Uterus (tissue), 4 donors: ENCODE measurements around the gene LGR6. TPM values are rescaled to one million over a fixed set of nuclear protein-coding genes. Genes with fewer than 3 reads are reported as not detected.

Source experiments
- DNase-seq, 2 donors: peaks; one replicate each; pipeline ENCODE4 v3.0.0-alpha.2; 2019 to 2020
- H3K27ac ChIP-seq, 2 donors: fragments of 200-600 bp; sonication (generic); 1 replicate in 1 of 2; 2 replicates in 1 of 2; pipeline ENCODE4 v1.5.1; 2016 to 2018
- H3K27me3 ChIP-seq, 2 donors: fragments of 200-600 bp; sonication (generic); one replicate each; pipeline ENCODE4 v1.5.1; 2018 to 2019; ENCODE audit warnings: control low read depth in 1 of 2
- H3K36me3 ChIP-seq, 2 donors: fragments of 200-600 bp; sonication (generic); one replicate each; pipeline ENCODE4 v1.5.1; 2019; ENCODE audit warnings: control low read depth in 1 of 2
- H3K4me1 ChIP-seq, 2 donors: fragments of 200-600 bp; sonication (generic); one replicate each; pipeline ENCODE4 v1.5.1; 2018 to 2019; ENCODE audit warnings: control low read depth in 1 of 2
- H3K4me3 ChIP-seq, 2 donors: fragments of 200-600 bp; sonication (generic); 1 replicate in 1 of 2; 2 replicates in 1 of 2; pipeline ENCODE4 v1.5.1; 2018 to 2019; ENCODE audit warnings: mild to moderate bottlenecking in 1 of 2
- H3K9me3 ChIP-seq, 2 donors: fragments of 200-600 bp; sonication (generic); one replicate each; pipeline ENCODE4 v1.5.1; 2019; ENCODE audit warnings: control low read depth in 1 of 2
- POLR2A ChIP-seq, 2 donors: fragments of 450-650 bp; IDR thresholded peaks; one replicate each; pipeline ENCODE4 v1.6.1; 2016; ENCODE audit warnings: antibody characterized with exemption in 2 of 2, mild to moderate bottlenecking in 1 of 2, moderate library complexity in 1 of 2
- intact Hi-C: fragments of 100-400 bp; cut with DNase I; formaldehyde crosslinking; loops from one replicate; pipeline ENCODE4 v1.15.1; 2023; ENCODE audit warnings: low total_unique reads
- total RNA-seq, 4 donors: library from RNA; depleted of rRNA in 3 of 4; stranded (reverse); fragments of >200 nt in 3 of 4; gene quantifications; one replicate each; pipeline versions ENCODE4 v1.1.0 to v1.2.4, GENCODE V29; 2014 to 2023
- TF ChIP-seq, protein P1 (sequence below), 4 experiments: fragments of 200-600 bp in 2 of 4; fragments of 450-650 bp in 2 of 4; sonication (generic) in 2 of 4; IDR thresholded peaks; one replicate each; pipeline ENCODE4 v1.5.1; 2016 to 2019; ENCODE audit warnings: antibody characterized with exemption in 4 of 4, mild to moderate bottlenecking in 2 of 4, moderate library complexity in 1 of 4
- donor health status: DM: yes; HTN: yes; CAD: no.

LGR6 gene
- total RNA-seq, 4 donors from 2014 or later = 3.5 to 7.2 (median 4.0) TPM; not detected in 1

DNA sequence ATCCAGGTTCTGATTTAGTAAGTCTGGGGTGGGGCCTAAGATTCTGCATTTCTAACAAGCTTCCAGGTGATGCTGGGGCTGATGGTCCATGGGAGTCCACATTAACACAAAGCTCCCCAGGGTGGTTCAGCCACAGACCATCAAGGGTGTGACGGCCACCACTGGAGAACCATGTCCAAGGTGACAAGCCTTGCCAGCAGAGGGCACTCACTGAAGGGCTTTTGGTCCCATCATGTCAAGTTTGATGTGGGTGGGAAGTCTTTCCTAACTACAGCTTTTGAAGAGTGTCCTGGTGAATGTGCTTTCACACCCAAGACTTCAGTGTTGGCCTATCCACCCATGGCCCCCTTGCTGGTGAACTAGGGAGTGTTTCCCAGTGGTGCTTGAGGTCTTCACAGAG lies 81.0 kb downstream of the LGR6 start:
- H3K4me3 ChIP-seq = no peak overlapping the region
- no peaks in the 10 kb centered on the region for H3K4me1 ChIP-seq
- H3K9me3 ChIP-seq = no peaks in the 10 kb centered on the region
- H3K36me3 ChIP-seq = no peaks in the 10 kb centered on the region
- TF ChIP-seq POLR2A (IDR thresholded peaks at IDR 0.05) = no peak
- TF ChIP-seq, protein P1, sequence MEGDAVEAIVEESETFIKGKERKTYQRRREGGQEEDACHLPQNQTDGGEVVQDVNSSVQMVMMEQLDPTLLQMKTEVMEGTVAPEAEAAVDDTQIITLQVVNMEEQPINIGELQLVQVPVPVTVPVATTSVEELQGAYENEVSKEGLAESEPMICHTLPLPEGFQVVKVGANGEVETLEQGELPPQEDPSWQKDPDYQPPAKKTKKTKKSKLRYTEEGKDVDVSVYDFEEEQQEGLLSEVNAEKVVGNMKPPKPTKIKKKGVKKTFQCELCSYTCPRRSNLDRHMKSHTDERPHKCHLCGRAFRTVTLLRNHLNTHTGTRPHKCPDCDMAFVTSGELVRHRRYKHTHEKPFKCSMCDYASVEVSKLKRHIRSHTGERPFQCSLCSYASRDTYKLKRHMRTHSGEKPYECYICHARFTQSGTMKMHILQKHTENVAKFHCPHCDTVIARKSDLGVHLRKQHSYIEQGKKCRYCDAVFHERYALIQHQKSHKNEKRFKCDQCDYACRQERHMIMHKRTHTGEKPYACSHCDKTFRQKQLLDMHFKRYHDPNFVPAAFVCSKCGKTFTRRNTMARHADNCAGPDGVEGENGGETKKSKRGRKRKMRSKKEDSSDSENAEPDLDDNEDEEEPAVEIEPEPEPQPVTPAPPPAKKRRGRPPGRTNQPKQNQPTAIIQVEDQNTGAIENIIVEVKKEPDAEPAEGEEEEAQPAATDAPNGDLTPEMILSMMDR (IDR thresholded peaks at IDR 0.05) = peak in 1 of 4 experiments; percentile 8
- H3K27ac ChIP-seq = no peak overlapping the region
- peak in 1 of 2 donors; percentile 9 for DNase-seq
- no peaks in the 10 kb centered on the region for H3K27me3 ChIP-seq
- intact Hi-C loops = no loop called here

DNA sequence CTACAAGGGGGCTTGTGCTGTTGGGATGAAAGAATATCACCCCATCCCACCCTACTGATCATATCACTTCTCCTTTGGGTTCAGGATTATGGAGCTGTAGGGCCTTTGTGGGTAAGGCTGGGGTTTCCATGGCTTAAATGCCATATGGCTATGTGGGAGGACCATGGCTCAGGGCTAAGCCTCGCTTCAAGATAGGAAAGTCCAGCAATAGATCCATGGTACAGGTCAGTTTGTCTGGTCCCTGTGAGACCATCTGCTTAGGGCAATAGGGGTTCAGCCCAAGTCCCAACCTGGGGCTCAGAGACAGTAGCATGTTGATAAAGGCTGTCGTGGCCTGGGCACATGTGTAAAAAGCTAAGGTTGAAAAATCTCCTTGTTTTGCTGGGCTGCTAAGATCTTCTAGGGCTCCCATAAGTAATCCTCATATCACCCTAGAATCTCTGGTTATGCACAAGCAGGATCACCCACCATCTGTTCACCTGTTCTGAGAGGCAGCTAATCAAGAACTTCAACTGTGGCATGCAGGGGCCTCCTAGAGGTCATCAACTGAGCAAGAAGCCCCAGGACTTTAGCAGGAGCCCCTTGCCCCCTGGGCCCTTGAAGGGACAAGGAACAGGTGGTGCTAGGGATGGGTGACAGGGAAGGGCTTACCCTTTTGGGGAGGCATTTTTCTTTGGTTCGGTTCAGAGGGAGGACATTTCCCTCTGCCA lies 81.6 kb downstream of the LGR6 start:
- Histone ChIP-seq H3K9me3 (no peaks in the 10 kb centered on the region), H3K4me3 (no peak overlapping the region), H3K27ac (no peak overlapping the region), H3K27me3 (no peaks in the 10 kb centered on the region), H3K4me1 (no peaks in the 10 kb centered on the region), H3K36me3 (no peaks in the 10 kb centered on the region)
- intact Hi-C loops = no loop called here
- DNase-seq = no peak
- TF ChIP-seq POLR2A (IDR thresholded peaks at IDR 0.05) = no peak
- TF ChIP-seq, protein P1 (IDR thresholded peaks at IDR 0.05) = no peak

DNA sequence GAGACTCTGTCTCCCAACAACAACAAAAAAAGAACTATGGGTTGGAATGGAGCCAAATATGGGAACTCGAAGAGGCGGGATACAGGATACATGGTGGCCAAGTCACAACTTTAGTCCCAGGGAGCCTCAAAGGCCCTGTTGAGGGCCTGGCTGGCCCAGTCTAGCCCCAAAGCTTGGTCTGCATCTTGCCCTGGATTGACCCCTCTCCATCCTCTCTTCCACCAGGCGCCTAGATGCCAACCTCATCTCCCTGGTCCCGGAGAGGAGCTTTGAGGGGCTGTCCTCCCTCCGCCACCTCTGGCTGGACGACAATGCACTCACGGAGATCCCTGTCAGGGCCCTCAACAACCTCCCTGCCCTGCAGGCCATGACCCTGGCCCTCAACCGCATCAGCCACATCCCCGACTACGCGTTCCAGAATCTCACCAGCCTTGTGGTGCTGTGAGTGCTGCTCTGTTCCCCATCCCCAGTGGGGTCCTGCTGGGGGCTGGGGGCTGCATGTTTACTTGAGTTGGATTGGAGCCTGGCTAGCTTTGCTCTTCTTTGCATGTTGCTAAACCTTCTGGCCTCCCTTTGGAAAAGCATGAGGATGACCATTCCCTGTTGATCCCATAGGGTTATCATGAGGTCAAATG lies 82.6 kb downstream of the LGR6 start:
- peak in 1 of 2 donors; percentile 7 for DNase-seq
- H3K4me1 ChIP-seq = no peaks in the 10 kb centered on the region
- no peak overlapping the region for H3K4me3 ChIP-seq
- H3K27ac ChIP-seq = no peak overlapping the region
- TF ChIP-seq, protein P1 (IDR thresholded peaks at IDR 0.05) = no peak
- no peak for TF ChIP-seq POLR2A (IDR thresholded peaks at IDR 0.05)
- intact Hi-C loops = no loop called here
- no peaks in the 10 kb centered on the region for H3K27me3 ChIP-seq
- H3K9me3 ChIP-seq = no peaks in the 10 kb centered on the region
- H3K36me3 ChIP-seq = no peaks in the 10 kb centered on the region

DNA sequence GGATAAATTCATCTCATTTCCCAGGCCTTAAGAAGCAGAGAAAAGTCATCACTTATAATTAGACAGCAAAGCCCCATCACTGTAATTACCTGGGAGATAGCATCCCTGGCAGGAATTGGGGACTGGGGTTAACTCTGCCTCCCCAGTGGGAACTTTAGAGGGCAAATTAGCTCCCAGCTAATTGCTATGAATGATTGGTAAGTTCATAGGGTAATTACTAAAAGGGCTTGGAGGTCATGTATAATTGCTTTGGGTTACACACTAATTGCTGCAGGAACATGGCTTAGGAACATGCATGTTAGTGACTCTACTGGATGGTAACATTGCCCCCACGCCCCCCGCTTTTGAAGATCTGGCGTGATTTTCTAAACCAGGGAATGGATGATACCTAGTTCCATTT lies 83.3 kb downstream of the LGR6 start:
- H3K27me3 ChIP-seq = no peaks in the 10 kb centered on the region
- TF ChIP-seq, protein P1 (IDR thresholded peaks at IDR 0.05) = no peak
- no peak for TF ChIP-seq POLR2A (IDR thresholded peaks at IDR 0.05)
- no peaks in the 10 kb centered on the region for H3K4me1 ChIP-seq
- intact Hi-C loops = no loop called here
- no peak overlapping the region for H3K27ac ChIP-seq
- H3K4me3 ChIP-seq = no peak overlapping the region
- H3K36me3 ChIP-seq = no peaks in the 10 kb centered on the region
- H3K9me3 ChIP-seq = no peaks in the 10 kb centered on the region
- no peak for DNase-seq

DNA sequence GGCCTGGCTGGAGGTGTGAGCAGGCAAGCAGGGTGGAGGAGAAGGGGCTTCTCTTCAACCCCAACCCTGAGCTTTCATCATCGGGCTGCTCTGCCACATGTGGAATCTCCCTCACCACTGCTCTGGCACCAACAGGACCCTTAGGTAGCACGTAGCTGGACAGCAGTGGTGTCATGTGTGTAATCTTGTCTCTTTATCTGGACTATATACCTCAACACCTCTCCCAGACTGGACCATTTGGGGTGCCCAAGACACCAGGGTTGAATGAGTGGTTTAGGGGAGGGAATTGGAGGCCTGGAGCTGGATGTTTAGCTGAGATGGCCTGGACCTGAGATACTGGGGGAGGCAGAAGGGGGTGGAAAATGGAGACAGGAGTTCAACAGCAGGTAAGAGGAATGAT lies 85.2 kb downstream of the LGR6 start:
- H3K9me3 ChIP-seq = no peaks in the 10 kb centered on the region
- no peaks in the 10 kb centered on the region for H3K27me3 ChIP-seq
- intact Hi-C loops = no loop called here
- H3K4me1 ChIP-seq = no peaks in the 10 kb centered on the region
- H3K36me3 ChIP-seq = no peaks in the 10 kb centered on the region
- no peak overlapping the region for H3K27ac ChIP-seq
- no peak for DNase-seq
- no peak for TF ChIP-seq POLR2A (IDR thresholded peaks at IDR 0.05)
- TF ChIP-seq, protein P1 (IDR thresholded peaks at IDR 0.05) = no peak
- H3K4me3 ChIP-seq = no peak overlapping the region
